HEK293 (cell line): Measurements from ENCODE around the gene MYRIP.

ENCODE experiments used
- CTCF ChIA-PET: fragments of 350-600 bp; formaldehyde crosslinking; extraction: SDS; loops from one replicate; lab custom pipeline; 2021; ENCODE audit warnings: antibody characterized with exemption; lab: Yijun Ruan, JAX
- POLR2A ChIA-PET: fragments of 300-600 bp; formaldehyde crosslinking; extraction: SDS; loops from one replicate; lab custom pipeline; 2020; ENCODE audit warnings: antibody characterized with exemption, inconsistent platforms; lab: Yijun Ruan, JAX
- H3K27ac ChIP-seq: fragments of 200-500 bp; sonication (Bioruptor generic); 2 replicates; pipeline ENCODE4 v1.5.1; 2014; ENCODE audit warnings: low read depth, low read length, control low read depth, inconsistent platforms; ENCODE audit errors: extremely low read depth
- H3K36me3 ChIP-seq, 2 experiments: fragments of 200-500 bp in 1 of 2; sonication (Bioruptor generic) in 1 of 2; 1 replicate in 1 of 2; 2 replicates in 1 of 2; pipeline ENCODE4 v1.5.1; 2014 to 2017; ENCODE audit warnings: inconsistent platforms in 2 of 2, low read length in 2 of 2; ENCODE audit not compliant: control insufficient read depth in 2 of 2, insufficient read depth in 1 of 2
- H3K4me1 ChIP-seq: fragments of 200-500 bp; sonication (Bioruptor generic); 2 replicates; pipeline ENCODE4 v1.5.1; 2014; ENCODE audit warnings: mild to moderate bottlenecking, low read length, inconsistent platforms; ENCODE audit not compliant: control insufficient read depth, insufficient read depth
- H3K4me3 ChIP-seq: 2 replicates; pipeline ENCODE4 v1.5.1; 2011; ENCODE audit warnings: low read depth, mild to moderate bottlenecking, control low read depth, low read length, moderate library complexity
- H3K9me3 ChIP-seq: fragments of 200-500 bp; sonication (Bioruptor generic); 2 replicates; pipeline ENCODE4 v1.5.1; 2014; ENCODE audit warnings: low read depth, low read length, inconsistent platforms; ENCODE audit not compliant: control insufficient read depth, insufficient read depth
- MZF1 ChIP-seq: fragments of 450-650 bp; formaldehyde crosslinking; IDR thresholded peaks from 2 replicates; pipeline ENCODE4 v1.5.1; 2017; ENCODE audit warnings: missing biosample characterization, missing genetic modification characterization, borderline replicate concordance
- ZBTB10 ChIP-seq: fragments of 450-650 bp; formaldehyde crosslinking; IDR thresholded peaks from 2 replicates; pipeline ENCODE4 v1.5.1; 2016; ENCODE audit warnings: missing biosample characterization, missing genetic modification characterization
- ZBTB17 ChIP-seq: fragments of 450-650 bp; formaldehyde crosslinking; IDR thresholded peaks from 2 replicates; pipeline ENCODE4 v1.5.1; 2016; ENCODE audit warnings: missing biosample characterization, missing genetic modification characterization
- ZBTB49 ChIP-seq: fragments of 450-650 bp; formaldehyde crosslinking; IDR thresholded peaks from 2 replicates; pipeline ENCODE4 v1.5.1; 2016; ENCODE audit warnings: missing biosample characterization, missing genetic modification characterization, low read depth
- ZFP41 ChIP-seq: fragments of 450-650 bp; formaldehyde crosslinking; IDR thresholded peaks from 2 replicates; pipeline ENCODE4 v1.5.1; 2016; ENCODE audit warnings: missing biosample characterization, missing genetic modification characterization, borderline replicate concordance
- ZIC2 ChIP-seq: fragments of 450-650 bp; formaldehyde crosslinking; IDR thresholded peaks from 2 replicates; pipeline ENCODE4 v1.5.1; 2016; ENCODE audit warnings: missing biosample characterization, missing genetic modification characterization
- ZNF148 ChIP-seq: fragments of 450-650 bp; formaldehyde crosslinking; IDR thresholded peaks from 2 replicates; pipeline ENCODE4 v1.5.0; 2017; ENCODE audit warnings: missing biosample characterization, missing genetic modification characterization, borderline replicate concordance
- ZNF175 ChIP-seq: fragments of 450-650 bp; formaldehyde crosslinking; IDR thresholded peaks from 2 replicates; pipeline ENCODE4 v1.5.1; 2016; ENCODE audit warnings: missing biosample characterization, missing genetic modification characterization
- ZNF18 ChIP-seq: fragments of 450-650 bp; formaldehyde crosslinking; IDR thresholded peaks from 2 replicates; pipeline ENCODE4 v1.5.1; 2016; ENCODE audit warnings: missing biosample characterization, missing genetic modification characterization
- ZNF19 ChIP-seq: fragments of 450-650 bp; formaldehyde crosslinking; IDR thresholded peaks from 2 replicates; pipeline ENCODE4; 2016; ENCODE audit warnings: missing biosample characterization, missing genetic modification characterization, low read depth
- ZNF350 ChIP-seq: fragments of 450-650 bp; formaldehyde crosslinking; IDR thresholded peaks from 2 replicates; pipeline ENCODE4 v1.5.0; 2017; ENCODE audit warnings: missing biosample characterization, mild to moderate bottlenecking, missing genetic modification characterization
- ZNF366 ChIP-seq: fragments of 450-650 bp; formaldehyde crosslinking; conservative IDR thresholded peaks from 2 replicates; pipeline ENCODE4 v1.5.1; 2016; ENCODE audit warnings: missing biosample characterization, missing genetic modification characterization
- ZNF391 ChIP-seq: fragments of 450-650 bp; formaldehyde crosslinking; IDR thresholded peaks from 2 replicates; pipeline ENCODE4 v1.5.1; 2016; ENCODE audit warnings: low read depth, missing biosample characterization, missing genetic modification characterization, borderline replicate concordance
- ZNF426 ChIP-seq: fragments of 450-650 bp; formaldehyde crosslinking; IDR thresholded peaks from 2 replicates; pipeline ENCODE4 v1.5.1; 2017; ENCODE audit warnings: missing biosample characterization, missing genetic modification characterization, mild to moderate bottlenecking, inconsistent platforms, moderate library complexity
- ZNF449 ChIP-seq: fragments of 450-650 bp; formaldehyde crosslinking; IDR thresholded peaks from 2 replicates; pipeline ENCODE4 v1.5.1; 2017; ENCODE audit warnings: missing biosample characterization, mild to moderate bottlenecking, missing genetic modification characterization, moderate library complexity
- ZNF544 ChIP-seq: fragments of 450-650 bp; formaldehyde crosslinking; IDR thresholded peaks from 2 replicates; pipeline ENCODE4 v1.5.0; 2017; ENCODE audit warnings: missing biosample characterization, missing genetic modification characterization
- ZNF639 ChIP-seq: fragments of 450-650 bp; formaldehyde crosslinking; IDR thresholded peaks from 2 replicates; pipeline ENCODE4 v1.5.1; 2016; ENCODE audit warnings: missing biosample characterization, missing genetic modification characterization
- ZNF707 ChIP-seq: fragments of 450-650 bp; formaldehyde crosslinking; IDR thresholded peaks from 2 replicates; pipeline ENCODE4 v1.5.1; 2016; ENCODE audit warnings: missing biosample characterization, missing genetic modification characterization
- ZNF837 ChIP-seq: fragments of 450-650 bp; formaldehyde crosslinking; IDR thresholded peaks from 2 replicates; pipeline ENCODE4 v1.5.1; 2016; ENCODE audit warnings: missing biosample characterization, missing genetic modification characterization
- ZSCAN23 ChIP-seq: fragments of 450-650 bp; formaldehyde crosslinking; IDR thresholded peaks from 2 replicates; pipeline ENCODE4 v1.5.1; 2016; ENCODE audit warnings: missing biosample characterization, missing genetic modification characterization
- TF ChIP-seq, protein P1 (sequence below): fragments of 450-650 bp; formaldehyde crosslinking; IDR thresholded peaks from 2 replicates; pipeline ENCODE4 v1.5.1; 2017; ENCODE audit warnings: missing biosample characterization, missing genetic modification characterization

The MYRIP gene

DNA sequence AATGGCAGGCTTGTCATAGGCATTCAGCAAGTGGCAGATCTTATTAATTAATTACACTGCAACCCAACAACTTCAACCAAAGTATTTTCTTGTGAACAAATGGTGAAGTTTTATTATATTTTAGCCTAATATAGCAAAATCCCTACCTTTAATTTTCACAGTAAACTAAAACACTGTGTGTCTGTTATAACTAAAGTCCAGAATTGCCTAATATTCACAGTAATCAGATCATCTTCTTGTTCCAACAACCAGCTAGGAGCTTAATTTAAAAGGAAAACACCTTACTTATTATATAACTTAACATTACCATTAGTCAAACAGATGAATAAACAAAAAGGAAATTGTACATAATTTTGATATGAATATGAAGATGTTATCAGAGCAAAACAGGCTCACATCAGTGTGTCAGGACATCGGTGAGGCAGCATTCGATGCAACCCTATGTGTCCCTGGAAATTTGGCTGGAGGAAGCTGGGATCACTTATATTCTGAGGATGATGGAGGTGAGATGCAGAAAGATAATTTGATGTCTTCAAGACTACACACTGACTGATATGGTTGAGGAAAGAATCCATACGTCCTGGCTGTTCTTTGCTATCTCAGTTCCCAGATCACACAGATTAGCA is 310.8 kb downstream of the MYRIP start:
- Histone ChIP-seq H3K9me3 (no peaks in the 10 kb centered on the region), H3K27ac (no peak overlapping the region), H3K4me1 (no peaks in the 10 kb centered on the region), H3K4me3 (no peak overlapping the region), H3K36me3 (no peaks in the 10 kb centered on the region)
- TF ChIP-seq ZNF175 (tag by site-specific recombination) (no peak), ZNF426 (no peak), ZBTB17 (tag by site-specific recombination) (no peak), ZFP41 (tag by site-specific recombination) (no peak), ZNF837 (tag by site-specific recombination) (no peak), ZNF366 (tag by site-specific recombination) (no peak), ZBTB49 (tag by site-specific recombination) (no peak), MZF1 (no peak), ZBTB10 (tag by site-specific recombination) (no peak), ZNF18 (no peak), ZNF148 (tag by site-specific recombination) (no peak), ZNF350 (no peak), ZNF707 (tag by site-specific recombination) (no peak), ZNF544 (no peak)
- ChIA-PET POLR2A (no interaction called here), CTCF (interaction anchor here (0.5 to 0.6 kb wide), 2 partner anchors 61 to 1639 kb away, joined by 3 to 4 read pairs; no protein-coding TSS in a partner anchor)

GRCh38 chr3:40120806-40121205 is 311.4 kb downstream of the MYRIP start:
- ChIA-PET CTCF (interaction anchor here (0.5 to 0.7 kb wide), 4 partner anchors 28 to 1638 kb away, joined by 3 to 4 read pairs (median 4); no protein-coding TSS in a partner anchor), POLR2A (no interaction called here)
- no peaks in the 10 kb centered on the region for H3K9me3 ChIP-seq
- H3K4me3 ChIP-seq: no peak overlapping the region
- no peak overlapping the region for H3K27ac ChIP-seq
- H3K4me1 ChIP-seq: no peaks in the 10 kb centered on the region
- H3K36me3 ChIP-seq: no peaks in the 10 kb centered on the region
- TF ChIP-seq ZNF19 (tag by site-specific recombination): no peak
- no peak for TF ChIP-seq ZNF639
- no peak for TF ChIP-seq ZNF426
- TF ChIP-seq ZNF391 (tag by site-specific recombination): no peak
- TF ChIP-seq ZIC2 (tag by site-specific recombination): no peak
- no peak for TF ChIP-seq ZNF449 (tag by site-specific recombination)
- no peak for TF ChIP-seq ZSCAN23
- TF ChIP-seq, protein P1, sequence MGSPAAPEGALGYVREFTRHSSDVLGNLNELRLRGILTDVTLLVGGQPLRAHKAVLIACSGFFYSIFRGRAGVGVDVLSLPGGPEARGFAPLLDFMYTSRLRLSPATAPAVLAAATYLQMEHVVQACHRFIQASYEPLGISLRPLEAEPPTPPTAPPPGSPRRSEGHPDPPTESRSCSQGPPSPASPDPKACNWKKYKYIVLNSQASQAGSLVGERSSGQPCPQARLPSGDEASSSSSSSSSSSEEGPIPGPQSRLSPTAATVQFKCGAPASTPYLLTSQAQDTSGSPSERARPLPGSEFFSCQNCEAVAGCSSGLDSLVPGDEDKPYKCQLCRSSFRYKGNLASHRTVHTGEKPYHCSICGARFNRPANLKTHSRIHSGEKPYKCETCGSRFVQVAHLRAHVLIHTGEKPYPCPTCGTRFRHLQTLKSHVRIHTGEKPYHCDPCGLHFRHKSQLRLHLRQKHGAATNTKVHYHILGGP (tag by site-specific recombination): no peak
